Adipose tissue (tissue), 3 donors: Measurements from ENCODE around the gene EPHB1. TPM values are rescaled to one million over a fixed set of nuclear protein-coding genes. Genes with fewer than 3 reads are reported as not detected.

Experiments
- H3K27ac ChIP-seq: one replicate; pipeline ENCODE4 v1.5.1; 2013; ENCODE audit warnings: low read depth, low read length
- WGBS, 3 donors: extraction: QIAGEN DNeasy Blood & Tissue Kit; methylation state at CpG; one replicate each; pipeline ENCODE4 v1.1.7; 2013; 5-methylcytosine and 5-hydroxymethylcytosine counted together
- polyA plus RNA-seq, 3 donors: library from polyadenylated mRNA; stranded (reverse); fragments of 200-250 nt; gene quantifications; one replicate each; pipeline ENCODE4 v1.2.3, GENCODE V29; 2013
- donor health status: healthy with polysubstance abuse.
- donor health status: Bipolar disorder and iron deficiency.
- donor health status: healthy.

Gene EPHB1
- polyA plus RNA-seq, 3 donors, result 0.14 to 1.0 (median 0.49) TPM

DNA sequence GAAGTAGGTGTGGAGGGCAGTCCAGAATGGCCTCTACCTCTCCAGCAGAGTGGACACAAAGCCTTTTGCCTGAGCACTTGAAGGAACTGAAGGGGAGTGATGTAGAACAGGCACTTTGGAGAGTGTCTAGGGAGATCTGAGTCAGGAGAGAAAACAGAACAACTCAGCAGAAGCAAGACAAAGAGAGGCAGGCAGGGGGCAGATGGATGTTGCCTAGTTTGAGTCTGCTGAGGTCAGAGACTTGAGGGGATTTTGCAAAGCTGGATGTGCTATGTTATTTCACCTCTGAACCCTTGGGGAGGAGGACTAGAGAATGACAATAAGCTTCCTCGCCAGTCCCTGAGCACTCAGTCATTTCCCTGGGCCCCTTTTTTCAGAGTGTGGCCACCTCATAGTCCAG, 366.4 kb downstream of the EPHB1 start:
- 63 to 93% (median 81%) methylated on average over 1 of the region's 1 CpG for WGBS, 3 donors

DNA sequence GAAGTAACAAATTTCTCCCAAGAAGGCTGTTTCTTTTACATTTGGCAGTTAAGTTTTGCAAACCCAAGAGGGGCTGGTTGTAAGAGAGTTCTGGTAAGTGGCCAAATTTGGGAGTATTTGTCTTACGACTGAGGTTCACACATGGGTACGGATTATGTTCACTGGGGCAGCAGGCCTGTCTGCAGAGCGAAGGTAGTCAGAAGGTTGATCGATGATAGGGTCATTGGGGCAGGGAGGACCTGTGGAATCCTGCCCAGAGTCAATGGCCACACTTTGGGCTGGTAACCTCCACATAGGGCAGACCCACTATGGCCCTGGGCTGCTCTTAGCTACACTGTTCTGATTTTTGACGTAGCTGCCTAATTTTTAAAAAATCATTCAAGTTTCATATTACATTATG, 368.6 kb downstream of the EPHB1 start:
- H3K27ac ChIP-seq, result no peak overlapping the region
- WGBS, 3 donors, result 85 to 88% (median 86%) methylated on average over 5 of the region's 5 CpGs

More for the DNA sequence above, 366.4 kb downstream of the EPHB1 start:
- H3K27ac ChIP-seq, result no peak overlapping the region

DNA sequence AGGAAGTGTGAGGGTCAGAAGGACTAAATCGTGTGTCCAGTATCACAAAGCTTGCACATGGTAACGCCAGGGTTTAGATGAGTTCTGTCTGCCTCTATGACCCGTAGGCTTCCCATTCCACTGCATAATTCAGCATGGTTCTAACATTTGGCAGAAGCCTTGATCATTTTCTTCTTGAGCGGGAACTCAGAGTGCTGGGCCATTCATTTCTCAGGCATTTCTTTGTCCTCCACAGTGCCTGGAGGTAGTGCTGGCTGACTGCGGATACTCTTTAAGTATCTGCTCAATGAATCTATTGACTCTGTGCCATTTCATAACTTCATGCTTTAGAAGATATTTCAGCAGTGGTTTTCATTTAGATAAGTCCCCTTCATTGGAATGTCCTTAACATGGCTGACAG, 370.2 kb downstream of the EPHB1 start:
- WGBS, 3 donors, result 79 to 92% (median 91%) methylated on average over 5 of the region's 5 CpGs
- no peak overlapping the region for H3K27ac ChIP-seq

DNA sequence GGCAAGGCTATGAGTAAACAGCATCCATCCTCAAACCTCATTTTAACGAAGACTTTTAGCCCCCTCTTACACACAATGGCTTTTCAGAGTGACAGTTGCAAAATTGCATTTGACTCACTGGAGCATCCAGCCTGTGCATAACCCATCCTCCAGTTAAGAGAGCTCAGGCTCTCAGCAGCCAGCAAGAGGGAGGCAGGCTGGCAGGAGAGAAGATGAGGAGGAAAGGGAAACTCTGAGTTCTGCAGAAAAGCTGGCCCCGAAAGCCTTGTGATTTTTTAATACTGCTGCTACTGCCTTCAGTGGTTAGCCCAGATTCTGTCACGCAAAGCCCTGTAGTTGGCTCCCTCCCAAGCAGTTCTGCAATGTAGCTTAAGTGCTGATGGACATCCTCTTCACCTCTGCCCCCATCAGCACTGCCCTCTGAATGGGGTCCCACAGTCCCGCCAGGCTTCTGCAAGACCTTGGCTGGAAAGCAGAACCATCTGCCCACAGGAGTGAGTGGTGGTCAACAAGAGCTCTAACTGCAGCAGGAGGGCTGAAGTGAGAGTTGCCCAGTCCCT, 371.3 kb downstream of the EPHB1 start:
- WGBS, 3 donors, result 64 to 74% (median 68%) methylated on average over 4 of the region's 4 CpGs
- no peak overlapping the region for H3K27ac ChIP-seq

GRCh38 chr3:135168822-135169221, 373.8 kb downstream of the EPHB1 start:
- no peak overlapping the region for H3K27ac ChIP-seq
- 81 to 93% (median 84%) methylated on average over 4 of the region's 4 CpGs for WGBS, 3 donors

DNA sequence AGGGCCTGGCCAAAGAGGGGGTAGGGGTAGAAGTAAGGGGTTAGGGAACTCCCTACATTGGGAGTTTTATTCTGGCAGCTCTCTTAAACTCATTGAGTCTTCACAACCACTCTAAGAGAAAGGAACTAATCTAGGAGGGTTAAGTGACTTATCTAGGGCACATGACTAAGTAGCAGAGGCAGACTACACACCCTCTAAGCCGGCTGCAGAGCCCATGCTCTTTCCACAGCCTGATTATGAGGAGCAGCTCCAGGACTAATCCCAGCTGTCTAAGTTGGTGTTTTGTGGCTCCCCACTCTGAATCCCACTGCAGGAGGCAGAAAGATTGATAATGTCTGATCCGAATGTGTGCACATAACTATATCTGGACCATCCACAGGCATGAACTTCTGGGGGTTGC, 374.6 kb downstream of the EPHB1 start:
- 57 to 81% (median 71%) methylated on average over 2 of the region's 2 CpGs for WGBS, 3 donors
- H3K27ac ChIP-seq, result no peak overlapping the region

DNA sequence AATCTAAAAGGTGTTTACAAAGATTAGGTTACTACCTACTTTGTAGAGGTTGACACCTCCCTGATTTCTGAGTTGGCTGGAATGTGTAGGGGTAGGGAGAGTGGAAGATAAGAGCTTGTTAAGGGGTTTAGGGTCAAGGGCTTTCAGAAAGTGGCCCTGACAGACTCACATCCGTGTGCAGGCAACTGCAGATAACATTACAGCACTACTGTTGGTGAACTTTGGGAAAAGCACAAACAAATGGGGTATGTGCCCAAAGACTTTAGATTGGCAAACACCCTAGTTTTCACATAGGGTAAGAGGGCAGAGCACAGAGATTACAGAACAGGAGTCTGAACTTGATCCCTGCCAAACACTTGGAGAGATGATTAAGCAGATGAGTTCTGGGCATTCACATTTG, 375.7 kb downstream of the EPHB1 start:
- no peak overlapping the region for H3K27ac ChIP-seq
- 24 to 50% (median 30%) methylated on average over 1 of the region's 1 CpG for WGBS, 3 donors

DNA sequence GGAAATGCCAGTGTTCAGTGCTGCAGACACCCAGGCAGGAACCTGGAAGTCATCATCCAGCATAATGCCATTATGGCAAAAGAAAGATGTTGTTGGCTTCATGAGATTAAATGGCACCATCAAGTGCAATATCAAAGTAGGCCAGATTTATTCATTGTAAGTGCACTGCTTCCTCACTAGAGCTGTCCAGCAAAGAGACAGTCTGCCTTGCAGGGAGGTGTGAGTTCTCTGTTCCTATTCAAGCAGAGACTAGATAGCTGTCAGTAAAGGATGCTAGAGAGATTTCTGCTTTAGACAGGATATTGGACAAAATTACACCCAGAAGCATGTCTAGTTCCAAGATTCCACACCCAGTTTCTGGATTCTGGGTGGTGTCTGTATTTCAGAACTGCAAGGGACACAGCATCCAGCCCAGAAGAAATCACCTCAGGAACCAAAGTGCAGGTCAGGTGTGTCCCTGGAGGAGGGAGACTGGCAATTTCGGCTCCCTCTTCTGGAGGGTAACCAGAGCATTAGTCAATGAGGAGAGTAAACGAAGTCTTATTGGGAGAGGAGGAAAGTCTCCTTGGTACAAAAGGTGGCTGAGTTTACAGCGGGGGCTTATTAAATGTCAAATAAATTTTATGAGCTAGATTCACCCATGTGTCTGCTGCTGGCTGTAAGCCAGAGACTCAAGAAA, 377.3 kb downstream of the EPHB1 start:
- 44 to 80% (median 62%) methylated on average over 3 of the region's 3 CpGs for WGBS, 3 donors

DNA sequence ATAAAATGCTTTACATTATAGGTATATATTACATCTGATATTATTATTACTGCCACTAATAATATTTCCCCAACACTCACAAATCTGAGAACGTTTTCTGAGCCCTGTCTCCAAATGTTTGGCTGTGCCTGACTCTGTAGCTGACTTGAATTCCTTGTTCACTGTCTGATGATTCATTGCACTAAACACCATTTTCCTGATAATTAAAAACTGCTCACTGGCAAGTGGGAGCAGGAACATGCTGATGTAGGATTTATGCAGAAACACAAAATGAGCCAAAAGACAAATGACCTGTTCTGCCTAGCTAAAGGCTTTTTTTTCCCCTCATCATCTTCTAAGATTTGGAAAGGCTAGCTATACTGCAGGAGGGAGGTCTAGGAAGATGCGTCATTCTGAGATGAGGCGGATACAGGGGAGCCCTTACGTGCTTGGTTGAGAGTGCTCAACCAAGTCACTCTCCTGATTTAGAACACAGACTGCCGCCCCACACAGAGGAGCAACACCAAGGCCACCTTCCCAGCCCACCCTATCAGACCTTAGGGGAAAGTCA, 380.7 kb downstream of the EPHB1 start:
- WGBS, 3 donors, result 65 to 75% (median 68%) methylated on average over 5 of the region's 5 CpGs
- no peak overlapping the region for H3K27ac ChIP-seq

More for the DNA sequence above, 377.3 kb downstream of the EPHB1 start:
- no peak overlapping the region for H3K27ac ChIP-seq

GRCh38 chr3:135176881-135177280, 381.8 kb downstream of the EPHB1 start:
- WGBS, 3 donors, result 81 to 85% (median 85%) methylated on average over 9 of the region's 9 CpGs
- no peak overlapping the region for H3K27ac ChIP-seq

GRCh38 chr3:135178566-135178965, 383.5 kb downstream of the EPHB1 start:
- H3K27ac ChIP-seq, result no peak overlapping the region
- WGBS, 3 donors, result 67 to 84% (median 77%) methylated on average over 2 of the region's 2 CpGs

- 50 to 73% (median 53%) methylated on average over 3 of the region's 3 CpGs for WGBS, 3 donors
- no peak overlapping the region for H3K27ac ChIP-seq
Measured at GRCh38 chr3:135181408-135181807, 386.3 kb downstream of the EPHB1 start.

- H3K27ac ChIP-seq, result no peak overlapping the region
- WGBS, 3 donors, result 54 to 77% (median 63%) methylated on average over 3 of the region's 3 CpGs
Measured at GRCh38 chr3:135182364-135182998, 387.4 kb downstream of the EPHB1 start.

GRCh38 chr3:135190658-135191057, 395.6 kb downstream of the EPHB1 start:
- H3K27ac ChIP-seq, result no peak overlapping the region
- 31 to 59% (median 42%) methylated on average over 2 of the region's 2 CpGs for WGBS, 3 donors

DNA sequence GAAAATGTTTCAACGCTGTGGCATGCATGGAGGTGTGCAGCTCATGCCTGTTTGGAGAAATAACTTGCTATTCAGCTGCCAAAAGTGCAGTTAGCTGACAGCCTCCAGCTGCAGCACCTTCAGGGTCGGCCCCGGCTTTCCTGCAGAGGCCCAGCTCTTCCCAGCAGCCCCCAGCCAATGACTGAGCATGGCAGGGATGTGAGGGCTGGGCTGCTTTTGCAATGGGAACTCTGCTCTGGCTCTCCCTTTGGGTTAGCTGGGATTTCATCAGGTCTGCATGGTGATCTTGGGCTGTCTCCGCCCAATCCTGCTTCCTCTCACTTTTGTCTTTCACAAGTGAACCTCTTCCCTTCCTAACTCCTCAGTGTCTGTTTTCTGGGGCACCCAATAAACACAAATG, 396.6 kb downstream of the EPHB1 start:
- H3K27ac ChIP-seq, result no peak overlapping the region
- 49 to 57% (median 57%) methylated on average over 4 of the region's 4 CpGs for WGBS, 3 donors

- no peak overlapping the region for H3K27ac ChIP-seq
- 62 to 89% (median 69%) methylated on average over 3 of the region's 3 CpGs for WGBS, 3 donors
Measured at GRCh38 chr3:135192929-135193328, 397.9 kb downstream of the EPHB1 start.

GRCh38 chr3:135197246-135197645, 402.2 kb downstream of the EPHB1 start:
- 61 to 82% (median 77%) methylated on average over 3 of the region's 3 CpGs for WGBS, 3 donors
- H3K27ac ChIP-seq, result no peak overlapping the region

DNA sequence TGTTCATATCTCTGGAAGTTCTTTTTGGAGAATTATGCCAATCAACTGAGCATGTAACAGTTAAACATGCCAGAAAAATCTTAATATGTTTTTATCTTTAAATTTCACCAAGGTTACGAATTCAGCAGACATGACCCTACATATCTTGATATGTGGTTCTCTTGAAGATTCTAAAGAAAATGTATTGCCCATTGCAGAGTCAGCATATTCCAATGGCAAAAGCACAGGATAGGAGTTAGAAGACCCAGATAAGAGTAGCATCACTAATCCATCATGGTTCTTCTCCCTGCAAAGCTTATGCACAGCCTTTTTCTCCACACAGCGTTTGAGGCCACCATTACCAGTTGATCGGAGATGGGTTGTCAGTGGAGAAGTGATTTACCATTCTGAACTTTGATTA, 402.8 kb downstream of the EPHB1 start:
- no peak overlapping the region for H3K27ac ChIP-seq
- WGBS, 3 donors, result 84 to 89% (median 85%) methylated on average over 3 of the region's 3 CpGs

DNA sequence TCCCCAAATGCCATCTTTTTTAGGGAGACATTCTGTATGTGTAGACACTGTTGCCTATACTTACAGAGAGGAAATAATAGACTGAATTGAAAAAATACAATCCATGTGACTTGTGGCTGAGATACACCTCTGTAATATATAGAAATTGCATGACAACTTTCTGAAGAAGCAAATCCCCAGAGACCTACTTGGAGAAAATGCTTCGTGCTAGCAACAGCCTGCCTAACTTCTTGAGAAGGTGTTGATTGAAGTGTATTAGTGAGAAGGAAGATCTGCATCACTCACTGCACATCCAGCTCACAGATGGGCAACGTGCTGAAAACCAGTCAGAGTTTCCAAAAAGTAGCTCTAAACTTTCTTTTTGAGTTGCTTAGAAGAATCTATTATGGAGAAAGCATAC, 404.1 kb downstream of the EPHB1 start:
- H3K27ac ChIP-seq, result no peak overlapping the region
- 49 to 82% (median 72%) methylated on average over 2 of the region's 2 CpGs for WGBS, 3 donors
